ENCODE data around the gene SLC29A3. TPM values are rescaled to one million over a fixed set of nuclear protein-coding genes. Genes with fewer than 3 reads are reported as not detected.

SLC29A3 gene
- total RNA-seq, 1 donor from 2014 or later = 5.3 TPM

DNA sequence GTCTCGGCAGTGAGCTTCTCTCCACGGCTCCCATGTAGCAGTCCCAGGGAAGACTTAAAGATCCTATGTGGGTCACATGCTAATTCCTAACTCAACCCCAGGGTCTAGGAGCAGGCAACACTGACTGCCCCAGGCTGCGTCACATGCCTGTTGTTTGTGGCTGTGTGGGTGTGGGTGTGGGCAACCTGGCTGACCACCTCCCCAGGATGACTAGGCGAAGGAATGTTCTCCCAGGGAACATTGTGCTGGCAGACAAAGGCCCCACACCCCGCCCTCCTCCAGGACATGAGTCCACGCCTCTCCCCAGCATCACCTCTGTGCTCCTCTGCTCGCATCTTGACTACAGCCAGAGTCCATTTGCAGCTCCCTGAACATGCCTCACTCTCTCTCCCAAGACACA is 30.3 kb downstream of the SLC29A3 start:
- Mint-ChIP-seq H3K4me1 (peaks cover 12% of the 10 kb centered on the region), H3K36me3 (ENCODE audit: low read depth) (no peaks in the 10 kb centered on the region), H3K27me3 (ENCODE audit: low read depth) (no peaks in the 10 kb centered on the region), H3K9me3 (no peaks in the 10 kb centered on the region), H3K4me3 (no peak overlapping the region), H3K27ac (ENCODE audit: unreplicated experiment) (peak overlapping the region; percentile 19)
- DNase-seq (ENCODE audit: low read depth, low spot score) = no peak
- TF ChIP-seq CTCF (conservative IDR thresholded peaks at IDR 0.05) = no peak

- H3K36me3 Mint-ChIP-seq (ENCODE audit: low read depth) = no peaks in the 10 kb centered on the region
- H3K9me3 Mint-ChIP-seq = no peaks in the 10 kb centered on the region
- peak overlapping the region; percentile 27 for H3K27ac Mint-ChIP-seq (ENCODE audit: unreplicated experiment)
- TF ChIP-seq CTCF (conservative IDR thresholded peaks at IDR 0.05) = no peak
- H3K27me3 Mint-ChIP-seq (ENCODE audit: low read depth) = no peaks in the 10 kb centered on the region
- DNase-seq (ENCODE audit: low read depth, low spot score) = no peak
- H3K4me3 Mint-ChIP-seq = no peak overlapping the region
- H3K4me1 Mint-ChIP-seq = no peaks in the 10 kb centered on the region
Measured at GRCh38 chr10:71351087-71351486, 32.0 kb downstream of the SLC29A3 start.

DNA sequence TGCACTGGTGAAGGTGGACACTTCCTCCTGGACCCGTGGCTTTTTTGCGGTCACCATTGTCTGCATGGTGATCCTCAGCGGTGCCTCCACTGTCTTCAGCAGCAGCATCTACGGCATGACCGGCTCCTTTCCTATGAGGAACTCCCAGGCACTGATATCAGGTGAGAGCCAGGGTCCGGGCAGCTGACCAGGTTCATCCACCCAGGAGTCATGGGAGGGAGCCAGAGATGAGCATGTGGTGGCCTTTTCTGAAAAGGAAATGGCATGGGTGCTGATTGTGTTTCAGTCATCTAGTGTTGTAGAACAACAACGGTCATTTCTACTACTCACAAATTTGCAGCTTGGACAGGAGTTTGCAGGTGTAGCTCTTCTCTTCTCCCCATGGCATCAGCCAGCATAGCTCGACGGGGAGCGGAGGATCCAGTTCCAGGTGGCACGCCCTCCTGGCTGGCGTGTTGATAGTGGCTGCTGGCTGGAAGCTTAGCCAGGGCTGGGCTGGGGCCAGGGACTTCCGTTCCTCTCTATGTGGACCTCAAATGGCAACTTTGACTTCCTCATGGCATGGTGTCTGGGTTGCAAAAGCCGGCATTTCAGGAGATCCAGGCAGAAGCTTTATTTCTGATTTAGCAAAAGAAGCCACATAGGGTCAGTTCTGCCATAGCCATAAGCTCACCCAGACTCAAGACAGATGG is 32.7 kb downstream of the SLC29A3 start:
- no peak for TF ChIP-seq CTCF (conservative IDR thresholded peaks at IDR 0.05)
- no peaks in the 10 kb centered on the region for H3K36me3 Mint-ChIP-seq (ENCODE audit: low read depth)
- no peak for DNase-seq (ENCODE audit: low read depth, low spot score)
- no peak overlapping the region for H3K27ac Mint-ChIP-seq (ENCODE audit: unreplicated experiment)
- no peaks in the 10 kb centered on the region for H3K4me1 Mint-ChIP-seq
- no peaks in the 10 kb centered on the region for H3K9me3 Mint-ChIP-seq
- no peaks in the 10 kb centered on the region for H3K27me3 Mint-ChIP-seq (ENCODE audit: low read depth)
- H3K4me3 Mint-ChIP-seq = no peak overlapping the region

- no peak for TF ChIP-seq CTCF (conservative IDR thresholded peaks at IDR 0.05)
- Mint-ChIP-seq H3K9me3 (no peaks in the 10 kb centered on the region), H3K27ac (ENCODE audit: unreplicated experiment) (no peak overlapping the region), H3K4me1 (no peaks in the 10 kb centered on the region), H3K27me3 (ENCODE audit: low read depth) (no peaks in the 10 kb centered on the region), H3K36me3 (ENCODE audit: low read depth) (no peaks in the 10 kb centered on the region), H3K4me3 (no peak overlapping the region)
- no peak for DNase-seq (ENCODE audit: low read depth, low spot score)
Measured at GRCh38 chr10:71353639-71354038, 34.6 kb downstream of the SLC29A3 start.

DNA sequence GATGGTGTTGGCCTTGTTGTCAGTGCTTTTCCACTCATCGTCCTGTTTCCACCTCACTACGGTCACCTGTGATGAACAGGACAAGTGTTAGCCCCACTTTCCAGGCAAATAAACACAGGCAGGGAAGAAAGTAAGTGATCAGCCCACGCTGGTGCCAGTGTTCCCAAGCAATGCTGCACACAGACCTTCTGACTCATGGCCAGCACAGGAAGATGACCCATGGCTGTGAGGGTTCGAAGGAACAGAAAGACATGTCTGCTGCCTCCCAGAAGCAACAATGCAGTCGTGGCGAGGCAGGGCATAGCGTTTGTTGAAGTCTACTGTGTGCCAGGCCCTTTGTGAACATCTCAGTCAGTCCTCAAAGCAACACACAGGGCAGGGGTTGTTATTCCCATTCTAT is 35.7 kb downstream of the SLC29A3 start:
- no peaks in the 10 kb centered on the region for H3K27me3 Mint-ChIP-seq (ENCODE audit: low read depth)
- DNase-seq (ENCODE audit: low read depth, low spot score) = no peak
- TF ChIP-seq CTCF (conservative IDR thresholded peaks at IDR 0.05) = no peak
- H3K27ac Mint-ChIP-seq (ENCODE audit: unreplicated experiment) = peak overlapping the region; percentile 84
- no peaks in the 10 kb centered on the region for H3K9me3 Mint-ChIP-seq
- no peak overlapping the region for H3K4me3 Mint-ChIP-seq
- H3K36me3 Mint-ChIP-seq (ENCODE audit: low read depth) = no peaks in the 10 kb centered on the region
- no peaks in the 10 kb centered on the region for H3K4me1 Mint-ChIP-seq

All from neural crest cell (in vitro differentiated cells).